H1 (cell line): ENCODE measurements around the gene RAB7B. TPM values are rescaled to one million over a fixed set of nuclear protein-coding genes. Genes with fewer than 3 reads are reported as not detected.

Experiments used
- BACH1 ChIP-seq: IDR thresholded peaks from 2 replicates; pipeline ENCODE4 v1.6.1; 2012; ENCODE audit warnings: low read length, improper control_type of control experiment
- CBX5 ChIP-seq: fragments of 300-800, 300-1000 bp; sonication (generic); IDR thresholded peaks from 2 replicates; pipeline ENCODE4 v1.7.1; 2016; ENCODE audit warnings: antibody characterized with exemption, low read length, low read depth
- EP300 ChIP-seq, 2 experiments: IDR thresholded peaks; 1 replicate in 1 of 2; 2 replicates in 1 of 2; pipeline ENCODE4 v1.6.1; 2011 to 2012; ENCODE audit warnings: low read depth in 2 of 2, low read length in 2 of 2, mild to moderate bottlenecking in 2 of 2, borderline replicate concordance in 1 of 2, inconsistent platforms in 1 of 2, moderate library complexity in 1 of 2
- SP4 ChIP-seq: IDR thresholded peaks from 2 replicates; pipeline ENCODE4 v1.6.1; 2012; ENCODE audit warnings: low read length, inconsistent platforms
- SUZ12 ChIP-seq: fragments of 200-600 bp; sonication (generic); IDR thresholded peaks from 2 replicates; pipeline ENCODE4 v1.6.1; 2012; ENCODE audit warnings: mild to moderate bottlenecking, inconsistent platforms, low read length, moderate library complexity, mixed read lengths
- TAF1 ChIP-seq: IDR thresholded peaks from 2 replicates; pipeline ENCODE4 v1.6.1; 2011; ENCODE audit warnings: mild to moderate bottlenecking, low read depth, low read length
- polyA plus RNA-seq, 7 experiments: library from polyadenylated mRNA; depleted of rRNA in 3 of 7; stranded (reverse) in 5 of 7; unstranded in 2 of 7; fragments of >200 nt in 5 of 7; fragments of 200-250 nt in 2 of 7; gene quantifications; 1 replicate in 5 of 7; 2 replicates in 1 of 7; 4 replicates in 1 of 7; pipeline versions ENCODE4 v1.2.1 to v1.2.3, GENCODE V29; 2011 to 2013; ENCODE audit warnings: missing spikeins in 2 of 7, mixed read lengths in 2 of 7
- total RNA-seq: library from RNA; stranded (reverse); fragmentation: NEBNext Ultra II Directional; extraction: Animal tissue kit (Norgen Biotek cat#: 25700); gene quantifications from 2 replicates; pipeline ENCODE4 v1.2.1, GENCODE V29; 2021

The RAB7B gene
- total and polyA plus RNA-seq, 2 of the 8 experiments (the other 6 are each of a cell fraction or from before 2014, with no cell fraction given): 0.05 TPM; not detected in 1

- no peak for TF ChIP-seq CBX5
- no peak for TF ChIP-seq TAF1
- no peak for TF ChIP-seq SP4
- TF ChIP-seq BACH1: no peak
- TF ChIP-seq SUZ12: no peak
- no peak for TF ChIP-seq EP300 (IDR thresholded peaks at IDR 0.05; ENCODE audit: borderline replicate concordance in 1 of 2, low read depth in 2 of 2, low read length in 2 of 2)
- TF ChIP-seq, all 59 proteins: peak for 0
Observed at GRCh38 chr1:206013026-206013795, 10.0 kb upstream of the RAB7B start (continued).
